ENCODE results near the gene FMO1. TPM values are rescaled to one million over a fixed set of nuclear protein-coding genes. Genes with fewer than 3 reads are reported as not detected.

The FMO1 gene
- polyA plus RNA-seq (2012; ENCODE audit: insufficient read length, low read depth): not detected

- no peak for TF ChIP-seq REST (IDR thresholded peaks at IDR 0.05; ENCODE audit: insufficient read depth in 1 of 2, low read depth in 2 of 2, low read length in 2 of 2)
- no peak for TF ChIP-seq TAF1 (IDR thresholded peaks at IDR 0.05; ENCODE audit: borderline replicate concordance, insufficient read depth, low read length)
- no peak for TF ChIP-seq POLR2AphosphoS5 (IDR thresholded peaks at IDR 0.05; ENCODE audit: low read depth, low read length)
- TF ChIP-seq SIN3A (IDR thresholded peaks at IDR 0.05; ENCODE audit: borderline replicate concordance, insufficient read depth, low read length): no peak
- TF ChIP-seq FOXP2 (optimal IDR thresholded peaks at IDR 0.05; ENCODE audit: borderline replicate concordance, extremely low read depth, extremely low read length, insufficient read depth): no peak
Observed at GRCh38 chr1:171248302-171248701, at the start of gene FMO1. Gene FMO1, plus strand, starts transcription at chr1:171248494. Its CDS starts 9,594 bp downstream, at chr1:171258088.

GRCh38 chr1:171204296-171204695 is 44.0 kb upstream of the FMO1 start:
- TF ChIP-seq POLR2AphosphoS5 (IDR thresholded peaks at IDR 0.05; ENCODE audit: low read depth, low read length) (no peak), TAF1 (IDR thresholded peaks at IDR 0.05; ENCODE audit: borderline replicate concordance, insufficient read depth, low read length) (no peak), SIN3A (IDR thresholded peaks at IDR 0.05; ENCODE audit: borderline replicate concordance, insufficient read depth, low read length) (no peak), FOXP2 (optimal IDR thresholded peaks at IDR 0.05; ENCODE audit: borderline replicate concordance, extremely low read depth, extremely low read length, insufficient read depth) (no peak), REST (IDR thresholded peaks at IDR 0.05; ENCODE audit: insufficient read depth in 1 of 2, low read depth in 2 of 2, low read length in 2 of 2) (no peak)

GRCh38 chr1:171206204-171206977 is 41.9 kb upstream of the FMO1 start:
- TF ChIP-seq FOXP2 (optimal IDR thresholded peaks at IDR 0.05; ENCODE audit: borderline replicate concordance, extremely low read depth, extremely low read length, insufficient read depth): no peak
- TF ChIP-seq POLR2AphosphoS5 (IDR thresholded peaks at IDR 0.05; ENCODE audit: low read depth, low read length): no peak
- no peak for TF ChIP-seq SIN3A (IDR thresholded peaks at IDR 0.05; ENCODE audit: borderline replicate concordance, insufficient read depth, low read length)
- no peak for TF ChIP-seq REST (IDR thresholded peaks at IDR 0.05; ENCODE audit: insufficient read depth in 1 of 2, low read depth in 2 of 2, low read length in 2 of 2)
- TF ChIP-seq TAF1 (IDR thresholded peaks at IDR 0.05; ENCODE audit: borderline replicate concordance, insufficient read depth, low read length): no peak

GRCh38 chr1:171206978-171207355 is 41.3 kb upstream of the FMO1 start:
- TF ChIP-seq POLR2AphosphoS5 (IDR thresholded peaks at IDR 0.05; ENCODE audit: low read depth, low read length): no peak
- no peak for TF ChIP-seq SIN3A (IDR thresholded peaks at IDR 0.05; ENCODE audit: borderline replicate concordance, insufficient read depth, low read length)
- no peak for TF ChIP-seq FOXP2 (optimal IDR thresholded peaks at IDR 0.05; ENCODE audit: borderline replicate concordance, extremely low read depth, extremely low read length, insufficient read depth)

GRCh38 chr1:171207377-171207776 is 40.9 kb upstream of the FMO1 start:
- TF ChIP-seq SIN3A (IDR thresholded peaks at IDR 0.05; ENCODE audit: borderline replicate concordance, insufficient read depth, low read length) (no peak), POLR2AphosphoS5 (IDR thresholded peaks at IDR 0.05; ENCODE audit: low read depth, low read length) (no peak), FOXP2 (optimal IDR thresholded peaks at IDR 0.05; ENCODE audit: borderline replicate concordance, extremely low read depth, extremely low read length, insufficient read depth) (no peak), REST (IDR thresholded peaks at IDR 0.05; ENCODE audit: insufficient read depth in 1 of 2, low read depth in 2 of 2, low read length in 2 of 2) (no peak), TAF1 (IDR thresholded peaks at IDR 0.05; ENCODE audit: borderline replicate concordance, insufficient read depth, low read length) (no peak)

Measured in PFSK-1 (cell line).